GM19025 (cell line): ENCODE measurements around the gene TET3.

Source experiments
- ATAC-seq: cut with Tn5 transposase; IDR thresholded peaks from one replicate; pipeline ENCODE4 v1.9.1; 2021; ENCODE audit warnings: mild to moderate bottlenecking, low read depth, moderate library complexity; ENCODE audit not compliant: unreplicated experiment

TET3 gene

DNA sequence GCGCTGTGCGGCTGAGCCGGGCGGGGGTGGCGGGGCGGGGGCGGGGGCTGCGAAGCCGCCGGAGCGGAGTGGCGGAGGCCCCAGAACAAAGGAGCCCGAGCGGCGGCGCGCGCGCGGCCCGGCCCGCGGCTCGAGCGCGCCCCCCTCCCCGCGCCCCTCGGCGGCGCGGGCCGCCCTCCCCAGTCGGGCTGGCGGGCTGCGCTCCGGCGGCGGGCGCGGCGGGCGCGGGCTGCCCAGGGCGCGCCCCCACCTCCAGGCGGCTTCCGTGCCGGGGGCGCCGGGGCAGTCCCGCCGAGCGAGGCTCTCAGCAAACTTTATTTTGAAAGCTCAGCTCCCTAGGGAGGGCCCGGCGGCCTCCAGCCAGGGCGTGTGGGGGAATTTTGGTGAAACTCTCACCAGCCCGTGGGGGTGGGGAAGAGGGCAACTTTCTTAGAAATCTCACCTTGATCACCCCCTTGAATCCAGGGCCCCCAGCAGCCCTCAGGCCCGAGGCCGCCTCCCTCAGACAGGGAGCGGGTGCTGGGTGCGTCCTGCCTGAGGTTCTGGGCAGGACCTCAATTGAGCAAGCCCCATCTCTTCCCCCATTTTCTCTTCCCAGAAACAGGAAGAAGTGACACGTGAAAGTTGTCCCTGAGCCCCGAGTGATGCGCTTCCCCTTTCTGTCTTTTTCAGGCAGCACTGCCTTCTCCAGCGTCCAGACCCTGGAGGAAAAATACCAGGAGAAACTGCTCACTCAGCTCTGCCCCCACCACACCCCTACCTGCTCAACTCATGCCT, 786 bp downstream of the TET3 start:
- peak; percentile 34 for ATAC-seq

DNA sequence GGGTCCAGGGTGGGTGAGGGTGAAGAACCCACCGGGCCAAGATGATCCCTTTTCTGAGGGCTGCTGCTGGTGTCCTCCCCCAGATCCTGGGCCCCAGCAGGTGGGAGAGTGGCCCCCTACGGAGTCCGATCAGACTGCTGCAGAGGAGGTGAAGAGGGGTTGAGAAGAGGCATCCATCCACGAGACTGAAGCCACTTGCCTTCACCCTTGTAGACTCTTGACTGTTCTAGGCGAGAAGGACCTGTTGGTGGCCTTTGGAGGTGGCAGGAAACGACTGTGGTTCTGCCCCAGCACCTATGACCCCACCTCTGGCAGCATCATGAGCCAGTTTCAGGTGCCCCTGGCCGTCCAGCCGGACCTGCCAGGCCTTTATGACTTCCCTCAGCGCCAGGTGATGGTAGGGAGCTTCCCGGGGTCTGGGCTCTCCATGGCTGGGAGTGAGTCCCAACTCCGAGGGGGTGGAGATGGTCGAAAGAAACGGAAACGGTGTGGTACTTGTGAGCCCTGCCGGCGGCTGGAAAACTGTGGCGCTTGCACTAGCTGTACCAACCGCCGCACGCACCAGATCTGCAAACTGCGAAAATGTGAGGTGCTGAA, 1.5 kb downstream of the TET3 start:
- no peak for ATAC-seq

DNA sequence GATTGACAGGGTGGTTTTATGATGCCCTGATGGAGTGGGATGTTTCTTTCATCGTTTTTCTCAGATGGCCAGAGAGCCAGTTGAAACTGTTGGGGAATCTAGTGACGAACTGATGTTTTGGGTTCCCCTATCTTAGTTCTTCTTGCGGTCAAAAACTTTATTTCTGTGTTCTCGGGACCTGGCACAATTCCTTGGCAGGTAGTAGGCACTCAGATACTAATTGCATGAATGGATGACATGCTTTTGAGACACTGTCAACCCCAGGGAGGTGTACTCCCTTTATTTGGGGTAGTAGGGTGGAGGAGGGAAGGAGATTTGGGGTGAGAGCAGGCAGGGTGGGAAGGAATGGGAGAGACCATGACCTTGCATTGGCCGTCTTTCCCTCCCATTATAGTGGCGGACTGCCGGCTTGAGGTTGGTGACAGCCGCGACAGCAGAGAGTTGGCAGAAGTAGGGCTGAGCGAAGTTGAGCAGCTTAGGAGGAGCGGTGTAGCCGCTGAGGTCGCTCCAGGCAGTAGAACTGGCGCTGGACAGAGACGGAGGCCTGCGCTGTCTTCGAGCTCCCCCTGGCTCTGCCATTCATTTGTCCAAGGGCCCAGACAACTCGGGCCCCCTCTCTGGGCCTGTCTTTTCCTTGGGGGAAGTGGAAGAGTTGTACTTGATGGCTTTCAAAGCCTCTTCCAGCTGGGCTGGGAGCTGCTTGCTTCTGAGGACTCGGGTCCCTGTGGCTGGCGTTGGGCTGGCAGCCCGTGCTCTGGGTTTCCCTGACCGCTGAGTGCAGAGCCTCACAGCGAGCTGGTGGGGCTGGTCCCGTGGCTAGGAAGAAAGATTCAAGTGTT, 2.6 kb downstream of the TET3 start:
- ATAC-seq: no peak

DNA sequence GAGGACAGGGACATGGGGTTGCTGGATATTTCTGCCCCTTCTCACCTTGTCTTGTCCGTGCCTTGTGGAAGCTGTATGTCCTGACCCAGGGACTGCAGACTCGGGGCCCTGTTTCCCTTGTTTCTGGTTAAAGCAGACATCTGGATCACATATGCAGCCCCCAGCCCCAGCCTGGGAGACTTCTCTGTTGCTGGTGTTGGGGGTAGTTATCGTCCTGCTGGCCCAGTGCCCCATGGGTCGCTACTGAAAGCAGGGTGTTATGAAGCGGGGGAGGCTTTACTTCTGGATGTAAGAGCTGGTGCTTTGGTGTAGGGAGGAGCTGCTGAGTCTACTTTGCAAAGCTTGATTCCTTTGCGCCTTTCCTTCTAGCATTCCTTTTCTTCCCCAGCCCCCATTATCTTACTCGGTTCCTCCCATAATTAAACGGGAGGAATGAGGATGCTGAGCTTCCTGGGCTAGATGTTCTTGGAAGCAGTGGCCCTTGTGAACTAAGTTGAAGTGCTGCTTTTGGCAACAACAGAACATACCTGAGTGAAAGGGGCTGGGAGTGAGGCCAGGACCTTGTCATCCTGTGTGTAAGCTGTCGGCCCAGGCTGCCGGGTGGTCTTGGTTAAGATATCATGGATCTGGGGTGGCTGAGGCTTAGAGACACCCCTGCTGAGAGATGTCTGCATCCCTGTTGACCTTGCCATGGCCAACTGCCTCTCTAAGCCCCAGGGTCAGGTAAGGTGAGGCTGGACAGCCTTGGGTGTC, 3.4 kb downstream of the TET3 start:
- no peak for ATAC-seq

DNA sequence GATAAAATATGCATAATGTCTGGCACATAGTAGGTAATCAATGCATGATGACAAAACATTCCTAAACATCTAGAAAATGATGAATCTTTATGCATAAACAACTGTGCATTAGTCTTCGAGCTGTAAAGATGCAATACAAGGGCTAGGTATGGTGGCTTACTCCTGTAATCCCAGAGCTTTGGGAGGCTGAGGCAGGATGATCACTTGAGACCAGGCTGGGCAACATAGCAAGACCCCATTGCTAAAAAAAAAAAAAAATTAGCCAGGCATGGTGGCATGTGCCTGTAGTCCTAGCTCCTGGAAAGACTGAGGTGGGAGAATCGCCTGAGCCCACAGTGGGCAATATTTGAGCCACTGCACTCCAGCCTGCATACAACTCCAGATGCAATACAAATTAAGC, 5.3 kb downstream of the TET3 start:
- ATAC-seq: no peak

DNA sequence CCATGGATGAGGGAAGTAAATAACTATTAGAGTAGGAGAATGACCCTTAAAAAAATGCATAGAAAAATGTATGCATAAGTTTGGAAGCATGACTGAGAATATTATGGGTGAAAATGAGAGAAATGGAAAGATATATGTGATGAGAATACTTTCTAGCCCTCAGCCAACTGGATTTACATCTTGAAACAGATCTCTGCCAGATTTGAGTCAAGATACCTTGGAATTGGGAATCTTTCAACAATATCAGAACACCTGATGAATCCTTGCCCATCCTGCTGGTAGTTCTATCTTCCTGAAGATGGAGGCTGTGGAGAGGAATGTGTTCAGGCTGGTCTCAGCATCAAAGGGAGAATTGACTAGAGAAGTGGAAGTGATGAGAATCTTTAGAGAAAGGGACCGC, 5.8 kb downstream of the TET3 start:
- no peak for ATAC-seq

DNA sequence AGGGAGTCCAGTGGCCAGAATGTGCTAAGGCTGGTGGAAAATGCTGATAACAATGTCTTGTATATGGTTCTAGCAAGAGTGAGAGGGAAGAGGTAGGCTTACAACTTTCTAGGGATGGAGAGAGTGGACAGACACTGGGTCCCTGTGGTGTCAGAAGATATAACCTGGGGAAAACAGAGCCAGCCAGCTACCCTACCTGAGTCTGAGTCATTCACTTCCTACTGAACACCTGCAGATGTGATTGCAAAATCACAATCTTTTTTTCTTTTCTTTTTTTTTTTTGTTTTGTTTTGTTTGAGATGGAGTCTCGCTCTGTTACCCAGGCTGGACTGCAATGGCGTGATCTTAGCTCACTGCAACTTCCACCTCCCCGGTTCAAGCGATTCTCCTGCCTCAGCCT, 7.3 kb downstream of the TET3 start:
- ATAC-seq: no peak

DNA sequence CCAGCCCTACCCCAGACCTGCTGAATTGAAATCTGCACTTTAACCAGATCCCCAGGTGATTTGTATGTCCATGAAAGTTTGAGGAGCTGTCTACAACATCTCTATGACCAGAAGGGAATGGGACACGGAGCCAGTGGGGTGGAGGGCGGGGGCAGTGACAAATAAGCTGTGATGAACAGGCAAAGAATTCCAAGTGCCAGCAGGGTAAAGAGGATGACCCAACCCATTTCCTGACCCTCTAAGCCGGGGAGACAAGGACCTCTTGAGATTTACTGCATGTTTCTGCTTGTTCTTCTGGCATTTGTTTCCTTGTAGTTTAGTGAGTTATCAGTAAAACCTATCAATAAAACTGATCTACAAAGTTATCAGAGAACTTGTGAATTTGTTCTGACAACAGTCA, 8.7 kb downstream of the TET3 start:
- ATAC-seq: no peak

DNA sequence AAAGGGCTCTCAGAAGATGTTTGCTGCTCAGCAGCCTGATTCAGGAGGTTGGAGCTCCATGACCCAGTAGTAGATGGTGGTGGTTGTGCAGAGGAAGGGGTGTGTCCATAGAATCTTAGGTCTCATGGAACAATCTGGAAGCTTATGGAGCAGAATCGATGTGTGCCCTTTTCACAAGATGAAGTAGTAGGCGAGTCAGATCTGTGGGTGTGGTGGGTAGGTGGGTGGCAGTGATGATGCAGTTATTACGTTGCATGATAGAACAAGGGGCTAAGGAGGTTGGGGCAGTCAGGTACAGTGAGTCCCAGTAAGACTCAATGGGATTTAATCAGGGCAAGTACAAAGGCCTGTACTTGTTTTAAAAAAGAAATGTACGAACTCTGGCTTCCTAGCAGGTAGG, 9.1 kb downstream of the TET3 start:
- ATAC-seq: no peak

DNA sequence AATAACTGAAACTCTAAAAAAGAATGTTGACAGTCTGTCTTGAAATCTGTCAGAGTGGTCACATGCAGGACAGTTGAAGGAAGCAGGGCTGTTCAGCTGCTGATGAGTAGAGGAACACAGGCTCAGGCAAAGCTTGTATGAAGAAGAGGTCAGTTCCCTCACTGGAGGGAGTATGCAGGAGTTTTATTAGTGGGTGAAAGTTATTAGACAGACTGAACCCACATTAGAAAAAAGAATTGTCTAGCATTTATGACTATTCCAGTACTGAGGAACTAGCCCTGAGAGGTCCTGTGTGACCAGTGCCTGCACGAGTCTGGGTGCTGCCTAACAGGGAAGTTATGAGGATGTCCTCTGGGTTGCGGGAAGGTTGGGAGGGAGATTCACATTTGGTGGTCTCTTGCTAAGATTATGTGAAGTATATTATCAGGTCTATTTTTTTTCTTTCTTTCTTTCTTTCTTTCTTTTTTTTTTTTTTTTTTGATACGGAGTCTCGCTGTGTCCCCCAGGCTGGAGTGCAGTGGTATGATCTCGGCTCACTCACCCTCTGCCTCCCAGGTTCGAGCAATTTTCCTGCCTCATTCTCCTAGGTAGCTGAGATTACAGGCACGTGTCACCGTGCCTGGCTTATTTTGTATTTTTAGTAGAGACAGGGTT, 9.6 kb downstream of the TET3 start:
- ATAC-seq: no peak

DNA sequence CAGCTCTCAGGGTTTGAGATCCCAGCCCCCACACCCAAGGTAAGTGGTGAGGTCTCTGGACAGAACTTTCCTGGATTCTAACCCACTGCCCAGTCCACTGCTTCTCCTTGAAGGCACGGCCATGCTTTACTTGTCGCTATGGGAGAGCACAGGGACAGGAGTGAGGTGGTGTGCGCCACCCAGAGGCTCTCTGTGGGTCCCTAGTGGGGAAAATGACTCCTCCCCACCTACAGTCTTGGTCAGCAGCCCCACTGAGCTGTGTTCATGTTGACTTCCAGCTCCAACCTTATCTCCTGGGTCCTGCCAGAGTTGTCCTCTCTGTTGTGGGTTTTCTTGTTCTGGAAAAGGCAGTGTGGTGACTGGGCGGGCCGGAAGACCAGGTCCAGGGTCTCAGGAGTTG, 11.1 kb downstream of the TET3 start:
- no peak for ATAC-seq

DNA sequence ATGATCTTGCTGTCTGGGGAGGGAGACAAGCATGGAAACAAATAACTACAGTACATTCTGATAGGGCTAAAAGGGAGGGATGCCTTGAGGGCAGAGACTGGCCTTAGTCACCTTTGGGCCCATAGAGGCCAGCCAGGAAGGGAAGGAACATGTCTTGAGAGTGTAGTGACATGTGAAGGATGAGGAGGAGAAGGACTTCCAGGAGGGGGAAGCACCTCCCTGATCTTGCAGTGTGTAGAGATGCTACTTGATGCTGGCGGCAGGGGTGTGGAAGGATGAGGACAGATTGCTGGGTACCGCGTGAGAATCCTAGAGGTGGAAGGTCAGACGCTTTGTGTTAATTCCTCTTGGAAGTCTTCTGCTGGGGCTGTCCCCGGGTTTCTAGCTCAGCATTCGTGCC, 13.1 kb downstream of the TET3 start:
- no peak for ATAC-seq

DNA sequence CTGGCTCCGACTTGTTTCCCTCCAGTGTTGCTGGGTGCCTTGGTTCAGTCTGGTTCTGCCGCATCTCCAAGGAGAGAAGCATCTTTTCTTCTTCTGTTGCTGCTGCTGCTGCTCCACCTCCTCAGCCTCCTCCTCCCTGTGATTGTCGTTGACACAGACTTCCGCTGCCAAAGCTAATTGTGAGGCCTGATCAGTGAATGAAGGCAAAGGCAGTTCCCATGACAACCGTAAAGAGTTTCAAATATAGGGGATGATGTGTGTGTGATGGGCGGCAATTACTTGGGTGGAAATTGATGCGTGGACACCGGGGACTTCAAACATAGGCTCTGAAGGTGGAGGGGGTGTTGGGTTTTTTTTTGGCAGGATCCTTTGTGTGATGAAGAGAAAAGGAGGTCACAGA, 13.7 kb downstream of the TET3 start:
- ATAC-seq: no peak

DNA sequence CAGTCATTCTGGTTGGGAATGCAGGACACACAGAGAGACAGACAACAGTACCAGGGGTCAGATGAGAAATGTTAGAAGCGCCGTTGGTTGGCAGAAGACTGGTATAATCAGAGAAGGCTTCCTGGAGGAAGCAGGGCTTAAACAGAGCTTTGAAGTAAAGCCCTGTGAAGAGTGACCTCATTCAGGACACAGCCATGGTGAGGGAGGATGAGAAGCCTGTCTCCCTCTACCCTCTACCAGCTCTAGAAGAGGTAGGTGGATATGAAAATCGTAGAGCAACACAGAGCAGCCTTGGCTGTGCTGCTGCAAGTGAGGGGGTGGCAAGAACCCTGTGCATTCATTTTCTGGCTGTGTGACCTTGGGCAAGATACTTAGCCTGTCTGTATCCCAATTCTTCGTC, 14.2 kb downstream of the TET3 start:
- no peak for ATAC-seq

DNA sequence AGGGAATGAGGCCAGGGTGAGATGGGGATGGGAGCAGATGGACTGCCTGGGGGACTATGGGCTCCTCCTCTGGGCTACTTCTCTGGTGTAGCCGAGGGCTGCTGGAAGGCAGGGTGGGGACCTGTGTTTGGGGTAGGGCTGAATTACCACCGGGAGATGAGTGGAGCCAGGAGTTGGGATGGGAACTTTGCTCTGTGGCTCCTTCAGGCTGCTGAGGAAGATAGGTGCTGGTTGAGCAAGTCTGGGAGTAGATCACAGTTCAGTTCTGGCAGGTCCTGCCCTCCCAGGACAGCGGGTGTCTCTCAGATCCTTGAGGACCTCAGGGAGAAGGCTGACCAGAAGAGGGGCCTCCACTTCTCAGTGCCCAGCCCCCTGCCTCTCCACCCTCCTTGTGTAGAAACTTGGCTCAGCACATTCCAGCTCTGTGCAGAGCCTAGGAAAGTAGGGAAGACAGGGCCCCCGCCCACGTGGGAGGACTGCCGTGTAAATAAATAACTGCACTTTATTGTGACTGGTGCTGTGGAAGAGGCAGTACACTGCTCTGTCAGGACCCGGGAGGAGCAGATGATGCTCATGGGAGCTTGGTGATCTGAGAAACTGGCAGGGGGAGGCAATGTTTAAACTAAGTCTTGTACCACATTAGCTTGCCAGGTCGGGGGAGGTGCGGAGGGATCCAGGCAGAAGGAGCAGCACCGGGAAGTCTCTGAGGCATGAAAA, 15.3 kb downstream of the TET3 start:
- no peak for ATAC-seq

DNA sequence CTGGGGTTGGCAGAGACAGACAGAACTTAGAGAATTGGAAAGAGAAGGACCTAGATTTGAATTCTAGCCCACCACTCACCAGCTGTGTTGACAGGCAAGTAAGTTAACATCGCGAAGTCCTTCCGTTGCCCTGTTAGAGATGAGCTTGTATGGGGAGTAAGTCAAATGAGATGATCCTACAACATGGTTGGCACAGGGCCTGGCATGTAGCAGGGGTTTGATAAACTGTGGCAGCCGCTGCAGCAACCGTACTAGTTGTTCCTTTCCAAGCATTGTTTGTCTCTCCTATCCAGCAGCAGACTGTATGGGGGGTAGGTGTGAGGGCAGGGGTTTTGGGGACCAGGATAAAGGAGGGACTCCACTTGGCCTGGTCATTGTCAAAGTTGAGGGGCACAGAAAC, 16.0 kb downstream of the TET3 start:
- ATAC-seq: no peak

DNA sequence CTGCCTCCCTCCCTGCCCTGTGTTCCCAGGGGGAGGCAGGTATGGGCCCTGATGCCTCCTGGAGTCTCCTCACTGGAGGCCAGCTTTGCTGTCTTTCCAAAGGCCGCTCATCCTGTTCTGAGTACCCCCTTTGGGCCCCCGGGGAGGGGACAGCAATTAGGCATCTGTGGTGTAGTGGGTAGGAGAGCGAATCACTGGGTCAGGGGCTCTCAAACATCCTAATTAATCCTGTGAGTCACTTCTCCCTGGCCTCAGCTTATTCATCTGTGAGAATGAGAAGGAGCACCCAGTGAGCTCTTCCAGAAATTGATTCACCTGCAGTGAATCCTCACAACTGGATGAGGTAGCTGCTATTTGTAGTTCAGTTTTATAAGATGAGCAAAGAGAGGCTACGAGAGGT, 16.4 kb downstream of the TET3 start:
- ATAC-seq: no peak

DNA sequence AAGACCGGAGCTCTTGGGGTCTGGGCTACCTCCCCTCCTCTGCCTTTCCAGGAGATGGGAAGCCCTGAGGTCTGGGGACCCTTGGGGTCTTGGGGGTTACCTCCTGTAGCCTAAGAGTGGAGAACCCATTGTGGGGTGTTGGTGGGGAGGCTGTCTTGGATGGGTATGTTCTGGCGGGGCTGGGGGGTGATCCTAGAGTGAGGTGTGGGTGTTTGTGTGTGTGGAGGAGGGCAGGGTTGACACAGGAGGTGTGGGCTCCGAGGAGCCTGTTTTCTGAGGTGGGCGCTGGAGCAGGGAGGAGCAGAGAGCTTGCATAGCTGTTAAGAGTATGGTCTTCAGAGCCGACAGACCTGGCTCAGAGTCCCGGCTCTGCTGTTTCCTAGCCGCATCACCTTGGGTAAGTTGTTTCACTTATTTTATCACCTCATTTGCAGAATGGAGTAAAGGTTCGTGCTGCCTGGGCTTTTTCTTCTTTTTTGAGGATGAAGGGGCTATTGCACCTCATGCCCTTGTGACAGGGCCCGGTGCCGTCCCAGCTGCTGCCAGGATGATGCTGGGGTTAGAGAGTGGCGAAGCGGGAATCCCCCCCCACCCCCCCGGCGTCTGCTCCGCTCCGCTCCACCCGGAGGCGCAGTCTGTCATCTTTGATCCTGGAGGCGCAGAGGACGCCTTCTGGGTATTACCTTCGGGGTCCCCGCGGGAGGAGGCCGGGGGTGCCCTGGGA, 17.2 kb downstream of the TET3 start:
- ATAC-seq: peak; percentile 45
